Transverse colon (tissue), 3 donors: Measurements from ENCODE around the gene RAPGEF2.

Experiments used
- EP300 ChIP-seq: sonication (generic); formaldehyde crosslinking; IDR thresholded peaks from one replicate; pipeline ENCODE4 v1.6.1; 2017; ENCODE audit warnings: antibody characterized with exemption, low read depth
- POLR2A ChIP-seq: fragments of 450-650 bp; IDR thresholded peaks from one replicate; pipeline ENCODE4 v1.6.1; 2016; ENCODE audit warnings: antibody characterized with exemption, mild to moderate bottlenecking, moderate library complexity
- TF ChIP-seq, protein P1 (sequence below), 5 experiments: fragments of 200-600 bp in 3 of 5; fragments of 450-650 bp in 2 of 5; sonication (generic) in 3 of 5; IDR thresholded peaks; 1 replicate in 2 of 5; 2 replicates in 3 of 5; pipeline ENCODE4 v1.5.1; 2016 to 2017; ENCODE audit warnings: antibody characterized with exemption in 5 of 5, inconsistent platforms in 3 of 5, mild to moderate bottlenecking in 2 of 5, moderate library complexity in 1 of 5

DNA sequence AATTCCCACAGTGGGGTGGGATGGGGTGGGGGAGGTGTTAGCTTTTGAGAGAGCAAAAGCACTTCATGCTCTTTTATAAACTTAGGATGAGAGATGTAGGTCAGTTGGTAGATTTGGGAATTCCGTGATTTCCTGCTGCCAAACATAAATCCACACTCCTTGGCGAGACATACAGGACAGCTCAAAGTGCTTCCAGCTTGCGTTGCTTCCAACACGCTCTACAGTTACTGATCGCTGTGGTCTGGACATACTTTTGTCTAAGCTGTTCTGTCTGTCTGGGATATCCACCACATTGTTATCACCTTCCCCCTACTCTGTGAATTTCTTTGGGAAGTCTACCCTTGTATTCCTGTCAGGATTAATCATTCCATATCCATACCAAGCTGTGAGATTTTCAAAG, 117.5 kb downstream of the RAPGEF2 start:
- TF ChIP-seq, protein P1, sequence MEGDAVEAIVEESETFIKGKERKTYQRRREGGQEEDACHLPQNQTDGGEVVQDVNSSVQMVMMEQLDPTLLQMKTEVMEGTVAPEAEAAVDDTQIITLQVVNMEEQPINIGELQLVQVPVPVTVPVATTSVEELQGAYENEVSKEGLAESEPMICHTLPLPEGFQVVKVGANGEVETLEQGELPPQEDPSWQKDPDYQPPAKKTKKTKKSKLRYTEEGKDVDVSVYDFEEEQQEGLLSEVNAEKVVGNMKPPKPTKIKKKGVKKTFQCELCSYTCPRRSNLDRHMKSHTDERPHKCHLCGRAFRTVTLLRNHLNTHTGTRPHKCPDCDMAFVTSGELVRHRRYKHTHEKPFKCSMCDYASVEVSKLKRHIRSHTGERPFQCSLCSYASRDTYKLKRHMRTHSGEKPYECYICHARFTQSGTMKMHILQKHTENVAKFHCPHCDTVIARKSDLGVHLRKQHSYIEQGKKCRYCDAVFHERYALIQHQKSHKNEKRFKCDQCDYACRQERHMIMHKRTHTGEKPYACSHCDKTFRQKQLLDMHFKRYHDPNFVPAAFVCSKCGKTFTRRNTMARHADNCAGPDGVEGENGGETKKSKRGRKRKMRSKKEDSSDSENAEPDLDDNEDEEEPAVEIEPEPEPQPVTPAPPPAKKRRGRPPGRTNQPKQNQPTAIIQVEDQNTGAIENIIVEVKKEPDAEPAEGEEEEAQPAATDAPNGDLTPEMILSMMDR (IDR thresholded peaks at IDR 0.05): no peak
- TF ChIP-seq EP300 (no peak), POLR2A (no peak)
